ENCODE data around the gene TM2D1.
"Not testable (repeated sequence)": the region's sequence is repeated elsewhere in the genome, so short reads cannot be mapped to it uniquely, and the experiment has no call there.

The TM2D1 gene

DNA sequence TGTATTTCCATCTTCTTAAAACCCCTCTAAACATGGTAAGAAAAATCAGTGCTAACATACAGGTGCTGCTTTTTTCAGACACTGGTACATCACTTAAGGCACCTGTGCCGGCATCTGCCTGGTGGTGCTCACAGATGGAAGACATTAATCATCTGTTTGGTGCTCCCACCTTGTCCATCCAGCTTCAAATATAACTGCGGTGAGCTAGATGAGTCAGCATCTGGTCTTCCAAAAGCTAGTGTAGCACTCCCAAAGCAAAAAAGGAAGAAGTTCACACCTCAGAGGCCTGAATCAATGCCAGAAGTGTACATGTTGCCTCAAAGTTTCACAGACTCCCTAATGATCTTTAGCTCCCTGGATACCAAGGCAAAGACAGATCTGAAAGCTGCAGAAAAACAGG, 44.4 kb downstream of the TM2D1 start:
- DNase-seq (ENCODE audit: low read depth), result no peak
- TF ChIP-seq, protein P1, sequence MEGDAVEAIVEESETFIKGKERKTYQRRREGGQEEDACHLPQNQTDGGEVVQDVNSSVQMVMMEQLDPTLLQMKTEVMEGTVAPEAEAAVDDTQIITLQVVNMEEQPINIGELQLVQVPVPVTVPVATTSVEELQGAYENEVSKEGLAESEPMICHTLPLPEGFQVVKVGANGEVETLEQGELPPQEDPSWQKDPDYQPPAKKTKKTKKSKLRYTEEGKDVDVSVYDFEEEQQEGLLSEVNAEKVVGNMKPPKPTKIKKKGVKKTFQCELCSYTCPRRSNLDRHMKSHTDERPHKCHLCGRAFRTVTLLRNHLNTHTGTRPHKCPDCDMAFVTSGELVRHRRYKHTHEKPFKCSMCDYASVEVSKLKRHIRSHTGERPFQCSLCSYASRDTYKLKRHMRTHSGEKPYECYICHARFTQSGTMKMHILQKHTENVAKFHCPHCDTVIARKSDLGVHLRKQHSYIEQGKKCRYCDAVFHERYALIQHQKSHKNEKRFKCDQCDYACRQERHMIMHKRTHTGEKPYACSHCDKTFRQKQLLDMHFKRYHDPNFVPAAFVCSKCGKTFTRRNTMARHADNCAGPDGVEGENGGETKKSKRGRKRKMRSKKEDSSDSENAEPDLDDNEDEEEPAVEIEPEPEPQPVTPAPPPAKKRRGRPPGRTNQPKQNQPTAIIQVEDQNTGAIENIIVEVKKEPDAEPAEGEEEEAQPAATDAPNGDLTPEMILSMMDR (IDR thresholded peaks at IDR 0.05; ENCODE audit: low read depth, low read length), result no peak
- TF ChIP-seq, protein P2, sequence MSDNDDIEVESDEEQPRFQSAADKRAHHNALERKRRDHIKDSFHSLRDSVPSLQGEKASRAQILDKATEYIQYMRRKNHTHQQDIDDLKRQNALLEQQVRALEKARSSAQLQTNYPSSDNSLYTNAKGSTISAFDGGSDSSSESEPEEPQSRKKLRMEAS (IDR thresholded peaks at IDR 0.05; ENCODE audit: low read depth, low read length), result no peak
- no peak for TF ChIP-seq POLR2A (IDR thresholded peaks at IDR 0.05; ENCODE audit: extremely low read depth, insufficient read length)
- TF ChIP-seq MYC (IDR thresholded peaks at IDR 0.05; ENCODE audit: low read depth, low read length), result no peak
- H3K4me3 ChIP-seq (ENCODE audit: low read depth, low read length), result no peak overlapping the region

DNA sequence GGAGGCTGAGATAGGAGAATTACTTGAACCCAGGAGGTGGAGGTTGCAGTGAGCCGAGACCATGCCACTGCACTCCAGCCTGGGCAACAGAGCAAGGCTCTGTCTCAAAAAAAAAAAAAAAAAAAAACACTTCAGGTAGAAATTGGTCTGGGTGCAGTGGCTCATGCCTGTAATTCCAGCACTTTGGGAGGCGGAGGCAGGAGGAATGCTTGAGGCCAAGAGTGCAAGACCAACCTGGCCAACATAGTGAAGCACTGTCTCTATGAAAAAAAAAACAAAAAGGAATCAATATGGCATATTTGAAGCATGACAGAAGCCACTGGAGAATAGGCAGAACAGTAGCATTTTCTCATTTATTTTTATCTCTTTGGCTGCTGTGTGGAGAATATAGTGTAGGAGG, 48.1 kb downstream of the TM2D1 start:
- not testable (repeated sequence) for H3K4me3 ChIP-seq (ENCODE audit: low read depth, low read length); DNase-seq (ENCODE audit: low read depth)

DNA sequence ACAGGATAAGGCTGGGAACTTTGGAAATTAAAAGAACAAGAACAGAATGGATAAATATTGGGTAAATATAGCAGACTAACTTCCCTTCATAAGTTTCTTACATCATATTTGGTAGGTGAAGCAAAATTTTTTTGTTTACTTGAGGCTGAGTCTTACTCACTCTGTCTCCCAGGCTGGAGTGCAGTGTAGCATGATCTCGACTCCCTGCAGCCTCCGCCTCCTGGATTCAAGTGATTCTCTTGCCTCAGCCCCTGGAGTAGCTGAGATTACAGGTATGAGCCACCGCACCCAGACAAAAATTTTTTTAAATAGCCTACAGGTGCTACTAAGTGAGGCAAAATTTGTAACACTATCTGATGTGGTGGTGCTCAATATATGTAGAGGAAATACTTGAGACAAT, 50.7 kb downstream of the TM2D1 start:
- no peak for DNase-seq (ENCODE audit: low read depth)
- TF ChIP-seq, protein P2 (IDR thresholded peaks at IDR 0.05; ENCODE audit: low read depth, low read length), result no peak
- TF ChIP-seq MYC (IDR thresholded peaks at IDR 0.05; ENCODE audit: low read depth, low read length) (no peak), POLR2A (IDR thresholded peaks at IDR 0.05; ENCODE audit: extremely low read depth, insufficient read length) (no peak)
- TF ChIP-seq, protein P1 (IDR thresholded peaks at IDR 0.05; ENCODE audit: low read depth, low read length), result no peak
- no peak overlapping the region for H3K4me3 ChIP-seq (ENCODE audit: low read depth, low read length)

DNA sequence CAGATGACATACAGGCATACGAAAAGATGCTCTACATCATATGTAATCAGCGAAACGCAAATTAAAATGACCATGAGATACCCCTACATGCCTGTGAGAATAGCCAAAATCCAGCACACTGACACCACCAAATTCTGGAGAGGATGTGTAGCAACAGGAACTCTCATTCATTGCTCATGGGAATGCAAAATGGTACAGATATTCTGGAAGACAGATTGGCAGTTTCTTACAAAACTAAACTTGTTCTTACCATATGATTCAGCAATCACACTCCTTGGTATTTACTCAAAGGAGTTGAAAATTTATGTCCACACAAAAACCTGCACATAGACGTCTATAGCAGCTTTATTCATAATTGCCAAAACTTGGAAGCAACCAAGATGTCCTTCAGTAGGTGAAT, 52.6 kb downstream of the TM2D1 start:
- no peak for DNase-seq (ENCODE audit: low read depth)
- H3K4me3 ChIP-seq (ENCODE audit: low read depth, low read length), result no peak overlapping the region
- TF ChIP-seq, protein P2 (IDR thresholded peaks at IDR 0.05; ENCODE audit: low read depth, low read length), result no peak
- no peak for TF ChIP-seq MYC (IDR thresholded peaks at IDR 0.05; ENCODE audit: low read depth, low read length)
- TF ChIP-seq, protein P1 (IDR thresholded peaks at IDR 0.05; ENCODE audit: low read depth, low read length), result no peak
- TF ChIP-seq POLR2A (IDR thresholded peaks at IDR 0.05; ENCODE audit: extremely low read depth, insufficient read length), result no peak

DNA sequence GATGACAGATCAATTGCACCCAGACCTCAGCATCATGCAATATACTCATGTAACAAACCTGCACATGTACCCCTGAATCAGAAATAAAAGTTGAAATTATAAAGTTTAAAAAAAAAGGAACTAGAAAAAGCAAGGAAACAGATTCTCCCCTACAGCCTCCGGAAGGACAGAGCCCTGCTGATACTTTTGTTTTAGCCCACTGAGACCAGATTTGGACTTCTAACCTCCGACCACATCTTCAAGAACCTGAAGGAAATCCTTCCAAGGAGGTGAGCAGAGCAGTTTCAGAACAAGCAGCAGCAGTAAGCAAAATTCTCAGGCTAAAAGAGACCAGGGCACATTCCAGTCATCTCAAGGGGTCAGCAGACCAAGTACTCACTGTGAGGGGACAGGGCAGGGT, 54.5 kb downstream of the TM2D1 start:
- no peak overlapping the region for H3K4me3 ChIP-seq (ENCODE audit: low read depth, low read length)
- no peak for TF ChIP-seq MYC (IDR thresholded peaks at IDR 0.05; ENCODE audit: low read depth, low read length)
- DNase-seq (ENCODE audit: low read depth), result no peak

DNA sequence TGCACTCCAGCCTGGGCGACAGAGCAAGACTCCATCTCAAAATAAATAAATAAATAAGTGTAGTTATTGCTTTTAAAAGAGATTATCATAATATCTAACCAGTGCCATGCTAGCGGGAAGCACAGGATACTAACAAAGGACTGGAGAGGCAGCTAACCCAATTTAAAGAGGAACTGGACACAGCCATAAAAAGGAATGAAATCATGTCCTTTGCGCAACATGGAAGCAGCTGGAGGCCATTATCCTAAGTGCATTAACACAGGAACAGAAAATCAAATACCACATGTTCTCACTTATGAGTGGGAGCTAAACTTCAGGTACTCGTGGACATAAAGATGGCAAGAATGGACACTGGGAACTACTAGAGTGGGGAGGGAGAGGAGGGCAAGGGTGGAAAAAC, 54.9 kb downstream of the TM2D1 start:
- DNase-seq (ENCODE audit: low read depth), result peak; percentile 65
- TF ChIP-seq, protein P1 (IDR thresholded peaks at IDR 0.05; ENCODE audit: low read depth, low read length), result no peak
- TF ChIP-seq, protein P2 (IDR thresholded peaks at IDR 0.05; ENCODE audit: low read depth, low read length), result peak; percentile 23; the same call in 1 of the 2 replicates
- TF ChIP-seq MYC (IDR thresholded peaks at IDR 0.05; ENCODE audit: low read depth, low read length) (no peak), POLR2A (IDR thresholded peaks at IDR 0.05; ENCODE audit: extremely low read depth, insufficient read length) (no peak)
- H3K4me3 ChIP-seq (ENCODE audit: low read depth, low read length), result no peak overlapping the region

DNA sequence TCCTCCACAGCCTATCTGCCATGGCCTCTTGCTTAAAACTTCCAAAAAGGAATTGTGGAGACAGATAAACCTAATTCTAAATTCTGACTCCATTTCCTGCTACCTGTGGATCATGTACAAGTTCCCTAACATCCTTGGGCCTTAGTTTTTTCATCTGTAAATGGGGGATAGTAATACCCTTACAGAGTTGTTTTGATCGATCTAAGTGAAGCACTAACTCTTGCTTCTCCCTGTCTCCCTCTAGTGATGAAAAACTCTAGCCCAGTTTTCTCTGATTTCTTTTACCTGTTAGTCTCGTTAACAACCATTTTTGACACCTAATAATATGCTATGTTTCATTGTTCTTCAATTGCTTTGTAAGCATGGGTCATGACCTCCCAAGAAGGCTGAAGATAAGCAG, 65.9 kb downstream of the TM2D1 start:
- H3K4me3 ChIP-seq (ENCODE audit: low read depth, low read length), result no peak overlapping the region
- DNase-seq (ENCODE audit: low read depth), result no peak
- TF ChIP-seq, protein P1 (IDR thresholded peaks at IDR 0.05; ENCODE audit: low read depth, low read length), result no peak
- TF ChIP-seq MYC (IDR thresholded peaks at IDR 0.05; ENCODE audit: low read depth, low read length) (no peak), POLR2A (IDR thresholded peaks at IDR 0.05; ENCODE audit: extremely low read depth, insufficient read length) (no peak)
- TF ChIP-seq, protein P2 (IDR thresholded peaks at IDR 0.05; ENCODE audit: low read depth, low read length), result no peak
